ENCODE results near the gene PARK7.

- TF ChIP-seq CTCF (IDR thresholded peaks at IDR 0.05) = no peak
- no peak for TF ChIP-seq EP300 (IDR thresholded peaks at IDR 0.05)
- TF ChIP-seq POLR2AphosphoS5 (IDR thresholded peaks at IDR 0.05) = no peak
These were observed 21.7 kb downstream of the PARK7 start for GRCh38 chr1:7983086-7983778.

Data from sigmoid colon (tissue), 4 donors.